ENCODE results near the gene ZNF268. TPM values are rescaled to one million over a fixed set of nuclear protein-coding genes. Genes with fewer than 3 reads are reported as not detected.

ZNF268 gene
- 23.2 TPM for polyA plus RNA-seq (2012; ENCODE audit: insufficient read depth, insufficient read length, low read depth)

GRCh38 chr12:133181238-133181959 is at the start of gene ZNF268:
Gene ZNF268 (plus strand): TSS chr12:133181495. CDS start chr12:133181998, 503 bp downstream.
- Histone ChIP-seq H3K27me3 (no peaks in the 10 kb centered on the region), H3K9me3 (peaks cover 13% of the 10 kb centered on the region), H3K4me3 (ENCODE audit: low read depth, low read length) (peak within 1 kb of the TSS; percentile 98), H3K4me1 (no peaks in the 10 kb centered on the region; the same call in 1 of the 2 replicates), H3K36me3 (peaks cover 39% of the 10 kb centered on the region)
- TF ChIP-seq, protein P1, sequence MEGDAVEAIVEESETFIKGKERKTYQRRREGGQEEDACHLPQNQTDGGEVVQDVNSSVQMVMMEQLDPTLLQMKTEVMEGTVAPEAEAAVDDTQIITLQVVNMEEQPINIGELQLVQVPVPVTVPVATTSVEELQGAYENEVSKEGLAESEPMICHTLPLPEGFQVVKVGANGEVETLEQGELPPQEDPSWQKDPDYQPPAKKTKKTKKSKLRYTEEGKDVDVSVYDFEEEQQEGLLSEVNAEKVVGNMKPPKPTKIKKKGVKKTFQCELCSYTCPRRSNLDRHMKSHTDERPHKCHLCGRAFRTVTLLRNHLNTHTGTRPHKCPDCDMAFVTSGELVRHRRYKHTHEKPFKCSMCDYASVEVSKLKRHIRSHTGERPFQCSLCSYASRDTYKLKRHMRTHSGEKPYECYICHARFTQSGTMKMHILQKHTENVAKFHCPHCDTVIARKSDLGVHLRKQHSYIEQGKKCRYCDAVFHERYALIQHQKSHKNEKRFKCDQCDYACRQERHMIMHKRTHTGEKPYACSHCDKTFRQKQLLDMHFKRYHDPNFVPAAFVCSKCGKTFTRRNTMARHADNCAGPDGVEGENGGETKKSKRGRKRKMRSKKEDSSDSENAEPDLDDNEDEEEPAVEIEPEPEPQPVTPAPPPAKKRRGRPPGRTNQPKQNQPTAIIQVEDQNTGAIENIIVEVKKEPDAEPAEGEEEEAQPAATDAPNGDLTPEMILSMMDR (IDR thresholded peaks at IDR 0.05; ENCODE audit: low read depth, low read length), result peak; percentile 92
- peak; percentile 96 for DNase-seq

GRCh38 chr12:133135747-133136146 is 45.5 kb upstream of the ZNF268 start:
- no peaks in the 10 kb centered on the region for H3K27me3 ChIP-seq
- no peaks in the 10 kb centered on the region for H3K4me1 ChIP-seq
- H3K36me3 ChIP-seq, result peaks cover 24% of the 10 kb centered on the region
- H3K4me3 ChIP-seq (ENCODE audit: low read depth, low read length), result no peak overlapping the region
- peaks cover 3% of the 10 kb centered on the region for H3K9me3 ChIP-seq
- no peak for DNase-seq
- TF ChIP-seq, protein P1 (IDR thresholded peaks at IDR 0.05; ENCODE audit: low read depth, low read length), result no peak

- no peaks in the 10 kb centered on the region for H3K4me1 ChIP-seq
- H3K4me3 ChIP-seq (ENCODE audit: low read depth, low read length), result no peak overlapping the region
- no peaks in the 10 kb centered on the region for H3K9me3 ChIP-seq
- H3K36me3 ChIP-seq, result peaks cover 11% of the 10 kb centered on the region
- no peaks in the 10 kb centered on the region for H3K27me3 ChIP-seq
- TF ChIP-seq, protein P1 (IDR thresholded peaks at IDR 0.05; ENCODE audit: low read depth, low read length), result no peak
- no peak for DNase-seq
These were observed 35.3 kb upstream of the ZNF268 start for GRCh38 chr12:133145981-133146380.

- Histone ChIP-seq H3K27me3 (no peaks in the 10 kb centered on the region), H3K4me1 (no peaks in the 10 kb centered on the region), H3K36me3 (peaks cover 36% of the 10 kb centered on the region), H3K9me3 (peaks cover 7% of the 10 kb centered on the region), H3K4me3 (ENCODE audit: low read depth, low read length) (no peak overlapping the region)
- TF ChIP-seq, protein P1 (IDR thresholded peaks at IDR 0.05; ENCODE audit: low read depth, low read length), result no peak
- DNase-seq, result no peak
These were observed 25.1 kb upstream of the ZNF268 start for GRCh38 chr12:133156125-133156690.

DNA sequence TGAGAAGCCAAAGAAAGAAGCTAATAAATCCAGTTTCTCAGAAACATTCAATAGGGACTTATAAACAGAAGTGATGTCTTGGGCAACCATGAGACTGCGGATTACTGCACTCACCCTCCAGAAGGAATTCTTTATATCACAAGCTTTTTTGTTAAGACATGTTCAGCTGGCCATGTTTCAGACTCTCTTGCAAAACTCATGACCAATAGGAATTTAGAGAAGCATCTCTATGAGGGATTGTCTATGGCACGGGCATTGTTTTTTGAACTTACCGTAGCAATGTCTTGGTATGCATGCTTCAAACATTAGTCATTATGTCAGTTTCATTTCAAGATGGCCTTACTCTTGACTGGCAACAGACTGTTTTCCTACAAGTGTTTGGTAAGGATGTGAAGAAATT is 15.5 kb upstream of the ZNF268 start:
- H3K27me3 ChIP-seq, result no peaks in the 10 kb centered on the region
- H3K4me1 ChIP-seq, result no peaks in the 10 kb centered on the region
- H3K4me3 ChIP-seq (ENCODE audit: low read depth, low read length), result no peak overlapping the region
- no peak for DNase-seq
- no peaks in the 10 kb centered on the region for H3K9me3 ChIP-seq
- TF ChIP-seq, protein P1 (IDR thresholded peaks at IDR 0.05; ENCODE audit: low read depth, low read length), result no peak
- no peaks in the 10 kb centered on the region for H3K36me3 ChIP-seq

DNA sequence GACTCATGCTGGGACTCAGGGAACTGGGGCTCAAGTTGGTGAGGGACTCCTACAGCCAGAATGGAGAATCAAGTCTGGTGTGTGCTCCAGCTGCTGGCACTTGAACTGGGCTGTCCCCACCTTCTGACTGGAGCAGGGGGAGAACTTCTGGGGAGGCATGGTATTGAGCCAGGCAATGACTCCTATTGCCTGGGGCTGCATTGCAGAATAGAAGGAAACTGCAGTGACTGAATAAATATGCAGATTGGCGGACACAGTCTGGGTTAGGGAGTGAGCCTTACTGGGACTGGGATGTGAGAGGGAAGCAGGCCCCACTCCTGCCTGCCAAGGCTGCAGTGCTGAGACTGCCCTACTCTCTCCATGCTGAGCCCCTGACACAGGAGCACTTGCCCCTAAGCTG is 8.8 kb upstream of the ZNF268 start:
- H3K27me3 ChIP-seq, result no peaks in the 10 kb centered on the region
- TF ChIP-seq, protein P1 (IDR thresholded peaks at IDR 0.05; ENCODE audit: low read depth, low read length), result no peak
- H3K4me3 ChIP-seq (ENCODE audit: low read depth, low read length), result no peak overlapping the region
- peaks cover 3% of the 10 kb centered on the region; the same call in 1 of the 2 replicates for H3K9me3 ChIP-seq
- no peaks in the 10 kb centered on the region for H3K36me3 ChIP-seq
- DNase-seq, result no peak
- H3K4me1 ChIP-seq, result no peaks in the 10 kb centered on the region
